Right atrium auricular region (tissue), 2 donors: ENCODE measurements around the gene ST3GAL4. TPM values are rescaled to one million over a fixed set of nuclear protein-coding genes. Genes with fewer than 3 reads are reported as not detected.

ENCODE experiments used
- DNase-seq: peaks from one replicate; pipeline ENCODE4 v3.0.0-alpha.2; 2019; ENCODE audit warnings: low spot score
- H3K27ac ChIP-seq, 2 donors: fragments of 200-600 bp; sonication (generic); 1 replicate in 1 of 2; 2 replicates in 1 of 2; pipeline ENCODE4 v1.5.1; 2016 to 2019
- H3K27me3 ChIP-seq, 2 donors: fragments of 200-600 bp; sonication (generic); one replicate each; pipeline versions ENCODE4 v1.5.1 to v1.6.0; 2017 to 2019
- H3K36me3 ChIP-seq: fragments of 200-600 bp; sonication (generic); one replicate; pipeline ENCODE4 v1.5.1; 2016
- H3K4me1 ChIP-seq, 2 donors: fragments of 200-600 bp; sonication (generic); one replicate each; pipeline versions ENCODE4 v1.5.1 to v1.6.0; 2017 to 2019
- H3K4me3 ChIP-seq, 2 donors: fragments of 200-600 bp; sonication (generic); 1 replicate in 1 of 2; 2 replicates in 1 of 2; pipeline ENCODE4 v1.5.1; 2017 to 2019; ENCODE audit warnings: mild to moderate bottlenecking in 1 of 2, moderate library complexity in 1 of 2
- H3K9me3 ChIP-seq, 2 donors: fragments of 200-600 bp; sonication (generic); one replicate each; pipeline ENCODE4 v1.5.1; 2019
- total RNA-seq, 2 donors: library from RNA; depleted of rRNA; stranded (reverse); fragments of >200 nt; gene quantifications; one replicate each; pipeline ENCODE4 v1.1.0, GENCODE V29; 2016
- TF ChIP-seq, protein P1 (sequence below), 2 donors: fragments of 200-600 bp; sonication (generic); IDR thresholded peaks; one replicate each; pipeline ENCODE4 v1.5.1; 2019; ENCODE audit warnings: antibody characterized with exemption in 2 of 2

The ST3GAL4 gene
- total RNA-seq, 2 donors from 2014 or later: 67.5 to 103 TPM

DNA sequence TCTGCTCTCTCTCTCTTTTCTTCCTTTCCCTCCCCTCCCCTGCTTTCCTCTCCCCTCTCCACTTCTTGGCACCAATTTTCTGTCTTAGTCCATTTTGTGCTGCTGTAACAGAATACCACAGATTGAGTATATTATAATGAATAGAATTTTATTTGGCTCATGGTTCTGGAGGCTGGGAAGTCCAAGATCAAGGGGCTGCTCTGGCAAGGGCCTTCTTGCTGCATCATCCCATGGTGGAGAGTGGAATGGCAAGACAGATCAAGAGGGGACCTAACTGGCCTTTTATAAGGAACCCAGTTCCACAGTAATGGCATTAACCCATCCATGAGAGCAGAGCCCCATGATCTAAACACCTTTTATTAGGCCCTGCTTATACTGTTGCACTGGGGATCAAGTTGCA is 44.5 kb downstream of the ST3GAL4 start:
- DNase-seq: no peak
- Histone ChIP-seq H3K4me1 (peaks cover 0 to 43% of the 10 kb centered on the region in 2 donors), H3K27me3 (no peaks in the 10 kb centered on the region), H3K4me3 (no peak overlapping the region), H3K36me3 (no peaks in the 10 kb centered on the region), H3K9me3 (no peaks in the 10 kb centered on the region), H3K27ac (no peak overlapping the region)
- TF ChIP-seq, protein P1, sequence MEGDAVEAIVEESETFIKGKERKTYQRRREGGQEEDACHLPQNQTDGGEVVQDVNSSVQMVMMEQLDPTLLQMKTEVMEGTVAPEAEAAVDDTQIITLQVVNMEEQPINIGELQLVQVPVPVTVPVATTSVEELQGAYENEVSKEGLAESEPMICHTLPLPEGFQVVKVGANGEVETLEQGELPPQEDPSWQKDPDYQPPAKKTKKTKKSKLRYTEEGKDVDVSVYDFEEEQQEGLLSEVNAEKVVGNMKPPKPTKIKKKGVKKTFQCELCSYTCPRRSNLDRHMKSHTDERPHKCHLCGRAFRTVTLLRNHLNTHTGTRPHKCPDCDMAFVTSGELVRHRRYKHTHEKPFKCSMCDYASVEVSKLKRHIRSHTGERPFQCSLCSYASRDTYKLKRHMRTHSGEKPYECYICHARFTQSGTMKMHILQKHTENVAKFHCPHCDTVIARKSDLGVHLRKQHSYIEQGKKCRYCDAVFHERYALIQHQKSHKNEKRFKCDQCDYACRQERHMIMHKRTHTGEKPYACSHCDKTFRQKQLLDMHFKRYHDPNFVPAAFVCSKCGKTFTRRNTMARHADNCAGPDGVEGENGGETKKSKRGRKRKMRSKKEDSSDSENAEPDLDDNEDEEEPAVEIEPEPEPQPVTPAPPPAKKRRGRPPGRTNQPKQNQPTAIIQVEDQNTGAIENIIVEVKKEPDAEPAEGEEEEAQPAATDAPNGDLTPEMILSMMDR (IDR thresholded peaks at IDR 0.05): no peak

DNA sequence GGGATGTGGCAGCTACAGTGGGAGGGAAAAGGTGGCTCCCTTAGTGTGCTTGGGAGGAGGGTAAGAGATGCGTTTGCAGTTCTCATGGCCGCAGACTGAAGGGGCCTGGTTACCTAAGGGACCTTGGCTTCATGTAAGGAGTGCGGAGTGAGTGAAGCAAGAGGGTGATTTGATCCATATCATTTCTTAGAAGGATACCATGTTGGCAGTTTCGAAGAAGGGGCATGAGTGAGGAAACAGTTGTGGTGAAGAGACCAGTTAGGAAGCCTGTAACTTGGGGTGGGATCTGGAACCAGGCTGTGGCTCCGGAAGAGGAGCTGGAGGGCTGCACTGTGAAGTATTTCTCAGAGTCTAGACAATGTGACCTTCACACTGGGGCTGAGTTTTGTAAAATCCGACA is 45.0 kb downstream of the ST3GAL4 start:
- no peaks in the 10 kb centered on the region for H3K36me3 ChIP-seq
- H3K9me3 ChIP-seq: no peaks in the 10 kb centered on the region
- TF ChIP-seq, protein P1 (IDR thresholded peaks at IDR 0.05): no peak
- no peak overlapping the region for H3K4me3 ChIP-seq
- no peaks in the 10 kb centered on the region for H3K27me3 ChIP-seq
- H3K4me1 ChIP-seq: peaks cover 0 to 41% of the 10 kb centered on the region in 2 donors
- H3K27ac ChIP-seq: no peak overlapping the region
- DNase-seq: no peak

DNA sequence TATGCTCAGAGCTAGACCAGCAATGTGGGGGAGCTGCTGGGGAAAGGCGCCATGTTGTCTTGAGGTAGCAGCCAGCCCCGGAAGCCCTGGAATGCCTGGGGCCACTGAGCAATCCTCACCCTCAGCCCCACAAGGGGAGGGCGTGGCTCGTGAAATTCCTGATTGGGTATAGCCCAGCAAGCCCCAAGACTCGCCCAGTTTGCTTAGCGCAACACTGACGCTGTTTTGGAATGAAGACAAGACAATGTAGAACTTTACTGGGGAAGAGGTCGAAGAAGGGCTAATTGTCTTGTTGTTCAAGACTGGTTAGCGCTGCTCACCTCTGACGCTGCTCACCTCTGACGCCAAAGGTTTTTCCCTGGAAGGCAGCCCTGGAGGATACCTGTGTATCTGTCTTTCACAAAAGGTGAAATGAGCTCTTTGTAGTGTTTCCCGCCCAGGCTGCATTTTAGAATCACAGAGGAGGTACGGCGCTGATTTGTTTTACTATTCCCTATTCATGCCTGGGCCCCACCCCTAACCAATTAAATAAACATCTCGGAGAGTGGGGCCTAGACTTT is 47.6 kb downstream of the ST3GAL4 start:
- no peaks in the 10 kb centered on the region for H3K27me3 ChIP-seq
- H3K4me1 ChIP-seq: peaks cover 0 to 45% of the 10 kb centered on the region in 2 donors
- H3K36me3 ChIP-seq: peaks cover 16% of the 10 kb centered on the region
- TF ChIP-seq, protein P1 (IDR thresholded peaks at IDR 0.05): no peak
- no peak overlapping the region for H3K4me3 ChIP-seq
- DNase-seq: no peak
- no peaks in the 10 kb centered on the region for H3K9me3 ChIP-seq
- peak overlapping the region; percentile 13 to 57 for H3K27ac ChIP-seq

DNA sequence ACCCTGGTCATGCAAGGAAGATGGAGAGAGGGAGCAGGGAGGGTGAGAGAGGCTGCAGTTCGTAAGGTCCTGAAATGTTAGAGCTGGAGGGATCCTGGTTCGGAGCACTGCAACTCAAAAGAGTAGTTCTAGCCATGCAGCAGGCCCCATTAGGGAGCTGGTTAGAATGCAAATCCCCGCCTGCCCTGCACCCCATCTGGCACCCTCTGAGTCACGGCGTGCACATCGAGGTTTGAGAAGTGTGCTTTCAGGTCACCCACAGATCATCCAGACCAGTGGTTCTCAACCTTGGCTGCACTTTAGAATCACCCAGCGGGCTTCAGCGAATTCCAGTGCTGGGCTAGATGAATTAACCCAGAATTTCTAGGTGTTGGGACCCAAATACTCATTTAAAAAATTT is 48.2 kb downstream of the ST3GAL4 start:
- Histone ChIP-seq H3K4me1 (peaks cover 0 to 49% of the 10 kb centered on the region in 2 donors), H3K27ac (peak overlapping the region; percentile 19 to 57), H3K9me3 (no peaks in the 10 kb centered on the region), H3K4me3 (no peak overlapping the region), H3K27me3 (no peaks in the 10 kb centered on the region), H3K36me3 (peaks cover 22% of the 10 kb centered on the region)
- TF ChIP-seq, protein P1 (IDR thresholded peaks at IDR 0.05): no peak
- DNase-seq: no peak

DNA sequence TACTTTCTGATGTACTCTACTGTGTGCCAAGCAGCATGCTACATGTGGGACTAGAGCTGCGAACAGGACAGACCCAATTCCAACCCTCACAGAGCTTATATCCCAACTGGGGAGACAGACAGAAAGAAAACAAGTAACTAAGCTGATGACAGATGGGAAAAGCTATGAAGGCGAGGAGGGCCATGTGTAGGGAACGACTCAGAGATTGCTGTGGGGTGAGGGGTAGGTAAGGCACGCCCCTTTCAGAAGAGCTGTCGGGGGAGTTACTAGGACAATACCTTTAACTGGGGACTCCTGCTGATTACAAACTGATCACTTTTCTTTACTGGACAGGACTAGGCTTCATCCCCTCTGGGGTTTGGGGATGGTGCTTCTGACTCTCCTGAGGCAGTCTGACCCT is 48.9 kb downstream of the ST3GAL4 start:
- Histone ChIP-seq H3K27ac (peak overlapping the region; percentile 19 to 57), H3K27me3 (no peaks in the 10 kb centered on the region), H3K4me3 (no peak overlapping the region), H3K9me3 (no peaks in the 10 kb centered on the region), H3K36me3 (peaks cover 29% of the 10 kb centered on the region), H3K4me1 (peaks cover 0 to 56% of the 10 kb centered on the region in 2 donors)
- TF ChIP-seq, protein P1 (IDR thresholded peaks at IDR 0.05): no peak
- DNase-seq: no peak

DNA sequence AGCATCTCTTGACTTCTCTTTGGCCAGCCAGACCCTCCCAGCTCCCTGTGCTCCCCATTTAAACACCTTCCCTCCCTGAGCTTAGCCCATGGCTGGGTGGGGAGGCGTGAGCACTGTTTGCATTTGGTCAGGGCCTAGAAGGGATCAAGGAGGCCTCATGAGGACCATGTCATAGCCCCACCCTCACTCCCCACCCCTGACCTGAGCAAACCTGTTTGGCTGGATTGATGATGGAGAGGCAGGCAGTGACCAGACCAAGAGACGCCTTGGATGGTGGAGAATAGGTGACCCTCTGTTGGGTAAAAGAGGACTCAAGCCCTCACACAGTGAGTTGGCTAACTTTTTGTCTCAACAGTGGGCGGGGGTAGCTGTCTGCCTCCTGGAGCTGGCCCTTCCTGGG is 49.9 kb downstream of the ST3GAL4 start:
- peak overlapping the region; percentile 32 to 40 for H3K27ac ChIP-seq
- TF ChIP-seq, protein P1 (IDR thresholded peaks at IDR 0.05): no peak
- no peaks in the 10 kb centered on the region for H3K27me3 ChIP-seq
- peaks cover 0 to 67% of the 10 kb centered on the region in 2 donors for H3K4me1 ChIP-seq
- H3K4me3 ChIP-seq: no peak overlapping the region
- no peaks in the 10 kb centered on the region for H3K9me3 ChIP-seq
- peaks cover 34% of the 10 kb centered on the region for H3K36me3 ChIP-seq
- DNase-seq: no peak
